ENCODE measurements around the gene DSCAM.

DNA sequence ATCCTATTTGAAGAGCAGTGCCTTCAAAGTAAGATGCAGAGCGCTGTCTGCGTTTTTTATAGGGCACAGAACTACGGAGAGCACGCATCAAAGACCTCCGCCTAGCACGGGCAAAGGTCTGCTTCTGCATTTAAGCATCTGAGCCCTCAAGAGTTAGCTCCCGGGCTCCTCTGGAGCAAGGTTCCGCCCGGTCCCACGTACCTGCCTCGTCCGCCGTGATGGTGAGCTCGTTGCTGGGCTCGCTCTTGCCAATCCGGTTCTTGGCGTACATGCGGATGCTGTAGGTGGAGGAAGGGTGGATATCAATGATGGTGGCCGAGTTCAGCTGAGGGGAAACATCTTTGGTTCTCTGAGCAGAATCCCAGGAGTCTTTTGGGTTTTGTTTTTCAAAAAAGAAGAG lies 668.2 kb downstream of the DSCAM start:
- TF ChIP-seq, protein P1, sequence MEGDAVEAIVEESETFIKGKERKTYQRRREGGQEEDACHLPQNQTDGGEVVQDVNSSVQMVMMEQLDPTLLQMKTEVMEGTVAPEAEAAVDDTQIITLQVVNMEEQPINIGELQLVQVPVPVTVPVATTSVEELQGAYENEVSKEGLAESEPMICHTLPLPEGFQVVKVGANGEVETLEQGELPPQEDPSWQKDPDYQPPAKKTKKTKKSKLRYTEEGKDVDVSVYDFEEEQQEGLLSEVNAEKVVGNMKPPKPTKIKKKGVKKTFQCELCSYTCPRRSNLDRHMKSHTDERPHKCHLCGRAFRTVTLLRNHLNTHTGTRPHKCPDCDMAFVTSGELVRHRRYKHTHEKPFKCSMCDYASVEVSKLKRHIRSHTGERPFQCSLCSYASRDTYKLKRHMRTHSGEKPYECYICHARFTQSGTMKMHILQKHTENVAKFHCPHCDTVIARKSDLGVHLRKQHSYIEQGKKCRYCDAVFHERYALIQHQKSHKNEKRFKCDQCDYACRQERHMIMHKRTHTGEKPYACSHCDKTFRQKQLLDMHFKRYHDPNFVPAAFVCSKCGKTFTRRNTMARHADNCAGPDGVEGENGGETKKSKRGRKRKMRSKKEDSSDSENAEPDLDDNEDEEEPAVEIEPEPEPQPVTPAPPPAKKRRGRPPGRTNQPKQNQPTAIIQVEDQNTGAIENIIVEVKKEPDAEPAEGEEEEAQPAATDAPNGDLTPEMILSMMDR (IDR thresholded peaks at IDR 0.05), result no peak
- TF ChIP-seq POLR2A (IDR thresholded peaks at IDR 0.05), result no peak

All from uterus (tissue), 2 donors.